ENCODE results near the gene CEP20.
"Not testable (repeated sequence)": the region's sequence is repeated elsewhere in the genome, so short reads cannot be mapped to it uniquely, and the experiment has no call there.

CEP20 gene

GRCh38 chr16:15924996-15925395 lies 36.6 kb upstream of the CEP20 start:
- no peak for TF ChIP-seq CTCF (IDR thresholded peaks at IDR 0.05; ENCODE audit: insufficient read depth, low read depth, low read length, missing control alignments)
- no peak for DNase-seq (ENCODE audit: low read depth)
- no peak overlapping the region for H3K4me3 ChIP-seq (ENCODE audit: low read depth, low read length)

GRCh38 chr16:15919331-15919730 lies 30.9 kb upstream of the CEP20 start:
- no peak for TF ChIP-seq CTCF (IDR thresholded peaks at IDR 0.05; ENCODE audit: insufficient read depth, low read depth, low read length, missing control alignments)
- H3K4me3 ChIP-seq (ENCODE audit: low read depth, low read length) = no peak overlapping the region
- DNase-seq (ENCODE audit: low read depth) = no peak

DNA sequence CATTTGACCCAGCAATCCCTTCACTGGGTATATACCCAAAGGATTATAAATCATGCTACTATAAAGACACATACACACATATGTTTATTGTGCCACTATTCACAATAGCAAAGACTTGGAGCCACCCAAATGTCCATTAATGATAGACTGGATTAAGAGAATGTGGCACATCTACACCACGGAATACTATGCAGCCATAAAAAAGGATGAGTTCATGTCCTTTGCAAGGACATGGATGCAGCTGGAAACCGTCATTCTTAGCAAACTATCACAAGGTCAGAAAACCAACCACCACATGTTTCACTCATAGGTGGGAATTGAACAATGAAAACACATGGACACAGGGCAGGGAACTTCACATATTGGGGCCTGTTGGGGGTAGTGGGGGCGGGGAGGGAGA lies 29.9 kb upstream of the CEP20 start:
- not testable (repeated sequence) for H3K4me3 ChIP-seq (ENCODE audit: low read depth, low read length); DNase-seq (ENCODE audit: low read depth)

GRCh38 chr16:15916323-15916722 lies 27.9 kb upstream of the CEP20 start:
- no peak for TF ChIP-seq CTCF (IDR thresholded peaks at IDR 0.05; ENCODE audit: insufficient read depth, low read depth, low read length, missing control alignments)
- H3K4me3 ChIP-seq (ENCODE audit: low read depth, low read length) = no peak overlapping the region
- DNase-seq (ENCODE audit: low read depth) = no peak

GRCh38 chr16:15915555-15916081 lies 27.2 kb upstream of the CEP20 start:
- TF ChIP-seq CTCF (IDR thresholded peaks at IDR 0.05; ENCODE audit: insufficient read depth, low read depth, low read length, missing control alignments) = no peak
- no peak for DNase-seq (ENCODE audit: low read depth)
- H3K4me3 ChIP-seq (ENCODE audit: low read depth, low read length) = no peak overlapping the region

- no peak for TF ChIP-seq CTCF (IDR thresholded peaks at IDR 0.05; ENCODE audit: insufficient read depth, low read depth, low read length, missing control alignments)
- H3K4me3 ChIP-seq (ENCODE audit: low read depth, low read length) = no peak overlapping the region
- no peak for DNase-seq (ENCODE audit: low read depth)
Observed at GRCh38 chr16:15913046-15913698, 24.8 kb upstream of the CEP20 start.

DNA sequence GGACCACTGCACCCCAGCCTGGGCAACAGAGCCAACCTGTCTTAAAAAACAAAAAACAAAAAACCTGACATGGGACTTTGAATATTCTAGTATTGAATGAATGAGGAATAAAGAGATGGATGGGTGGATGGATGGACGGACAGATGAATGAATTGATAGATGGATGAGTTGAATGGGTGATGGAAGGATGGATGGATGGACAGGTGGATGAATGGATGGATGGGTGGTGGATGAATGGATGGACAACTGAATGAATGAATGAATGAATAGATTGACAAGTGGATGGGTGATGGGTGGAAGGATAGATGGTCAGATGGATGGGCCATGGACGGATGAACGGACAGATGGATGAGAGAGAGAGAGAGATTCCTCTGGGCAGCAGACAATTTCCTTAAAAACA lies 22.8 kb upstream of the CEP20 start:
- no peak for TF ChIP-seq CTCF (IDR thresholded peaks at IDR 0.05; ENCODE audit: insufficient read depth, low read depth, low read length, missing control alignments)
- DNase-seq (ENCODE audit: low read depth) = no peak
- H3K4me3 ChIP-seq (ENCODE audit: low read depth, low read length) = no peak overlapping the region

All from GM12865 (cell line).